HEK293T (cell line): ENCODE data around the gene GIPC1.

ENCODE experiments used
- ARNT ChIP-seq: fragments of 450-650 bp; IDR thresholded peaks from 2 replicates; pipeline ENCODE4 v1.6.1; 2017; ENCODE audit warnings: mild to moderate bottlenecking
- BHLHE40 ChIP-seq: fragments of 450-650 bp; IDR thresholded peaks from 2 replicates; pipeline ENCODE4 v1.6.1; 2016; ENCODE audit warnings: mild to moderate bottlenecking, moderate library complexity, borderline replicate concordance
- CTBP1 ChIP-seq: fragments of 450-650 bp; IDR thresholded peaks from 2 replicates; pipeline ENCODE4 v1.6.1; 2016; ENCODE audit warnings: borderline replicate concordance
- ELF4 ChIP-seq: fragments of 450-650 bp; IDR thresholded peaks from 2 replicates; pipeline ENCODE4 v1.6.1; 2017; ENCODE audit warnings: antibody characterized with exemption
- FOXA1 ChIP-seq: fragments of 450-650 bp; IDR thresholded peaks from 2 replicates; pipeline ENCODE4 v1.6.1; 2016; ENCODE audit warnings: mild to moderate bottlenecking
- FOXK2 ChIP-seq: fragments of 450-650 bp; IDR thresholded peaks from 2 replicates; pipeline ENCODE4 v1.6.1; 2016; ENCODE audit warnings: mild to moderate bottlenecking
- FOXM1 ChIP-seq: fragments of 450-650 bp; IDR thresholded peaks from 2 replicates; pipeline ENCODE4 v1.6.1; 2017; ENCODE audit warnings: mild to moderate bottlenecking, borderline replicate concordance
- HDGF ChIP-seq: fragments of 450-650 bp; IDR thresholded peaks from 2 replicates; pipeline ENCODE4 v1.6.1; 2017; ENCODE audit warnings: antibody characterized with exemption, borderline replicate concordance
- LEF1 ChIP-seq: fragments of 450-650 bp; IDR thresholded peaks from 2 replicates; pipeline ENCODE4 v1.6.1; 2017; ENCODE audit warnings: mild to moderate bottlenecking, borderline replicate concordance
- NFRKB ChIP-seq: fragments of 450-650 bp; IDR thresholded peaks from 2 replicates; pipeline ENCODE4 v1.6.1; 2016; ENCODE audit warnings: mild to moderate bottlenecking, moderate library complexity
- SP1 ChIP-seq: fragments of 450-650 bp; IDR thresholded peaks from 2 replicates; pipeline ENCODE4 v1.6.1; 2017
- SUZ12 ChIP-seq: fragments of 450-650 bp; IDR thresholded peaks from 2 replicates; pipeline ENCODE4 v1.6.1; 2016; ENCODE audit warnings: mild to moderate bottlenecking
- TARDBP ChIP-seq: fragments of 450-650 bp; IDR thresholded peaks from 2 replicates; pipeline ENCODE4 v1.6.1; 2016
- TF ChIP-seq, protein P1 (sequence below): fragments of 450-650 bp; IDR thresholded peaks from 2 replicates; pipeline ENCODE4 v1.6.1; 2016

DNA sequence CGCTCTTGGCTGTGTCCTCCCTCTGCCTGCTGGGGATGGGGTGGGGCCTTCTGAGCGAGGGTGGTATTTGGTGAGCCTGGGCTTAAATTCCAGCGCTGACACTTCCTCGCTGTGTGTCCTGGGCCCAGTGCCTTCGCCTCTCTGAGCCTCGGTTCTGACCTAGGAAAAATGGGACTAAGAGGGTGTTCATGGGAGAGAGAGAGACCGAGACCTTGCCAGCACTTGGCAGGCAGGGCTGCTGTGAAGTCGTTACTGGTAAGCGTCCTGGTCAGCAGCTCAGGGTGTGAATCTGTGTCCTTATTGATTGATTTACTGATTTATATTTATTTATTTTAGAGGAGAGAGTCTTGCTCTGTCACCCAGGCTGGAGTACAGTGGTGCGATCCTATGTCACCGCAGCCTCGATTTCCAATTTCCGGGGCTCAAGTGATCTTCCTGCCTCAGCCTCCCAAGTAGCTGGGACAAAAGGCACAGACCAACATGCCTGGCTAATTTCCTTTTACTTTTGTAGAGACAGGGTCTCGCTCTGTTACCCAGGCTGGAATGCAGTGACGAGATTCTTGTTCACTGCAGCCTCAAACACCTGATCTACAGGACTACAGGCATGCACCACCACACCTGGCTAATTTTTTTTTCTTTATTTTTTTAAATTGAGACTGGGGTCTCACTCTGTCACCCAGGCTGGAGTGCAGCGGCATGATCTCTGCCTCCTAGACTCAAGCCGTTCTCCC lies 60.4 kb downstream of the GIPC1 start:
- no peak for TF ChIP-seq ELF4
- no peak for TF ChIP-seq SP1
- TF ChIP-seq, protein P1, sequence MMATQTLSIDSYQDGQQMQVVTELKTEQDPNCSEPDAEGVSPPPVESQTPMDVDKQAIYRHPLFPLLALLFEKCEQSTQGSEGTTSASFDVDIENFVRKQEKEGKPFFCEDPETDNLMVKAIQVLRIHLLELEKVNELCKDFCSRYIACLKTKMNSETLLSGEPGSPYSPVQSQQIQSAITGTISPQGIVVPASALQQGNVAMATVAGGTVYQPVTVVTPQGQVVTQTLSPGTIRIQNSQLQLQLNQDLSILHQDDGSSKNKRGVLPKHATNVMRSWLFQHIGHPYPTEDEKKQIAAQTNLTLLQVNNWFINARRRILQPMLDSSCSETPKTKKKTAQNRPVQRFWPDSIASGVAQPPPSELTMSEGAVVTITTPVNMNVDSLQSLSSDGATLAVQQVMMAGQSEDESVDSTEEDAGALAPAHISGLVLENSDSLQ, result no peak
- TF ChIP-seq TARDBP, result no peak
- no peak for TF ChIP-seq ARNT
- no peak for TF ChIP-seq NFRKB
- no peak for TF ChIP-seq FOXA1
- TF ChIP-seq SUZ12, result no peak
- no peak for TF ChIP-seq FOXK2
- TF ChIP-seq HDGF, result no peak
- TF ChIP-seq CTBP1, result no peak
- no peak for TF ChIP-seq BHLHE40
- no peak for TF ChIP-seq FOXM1
- no peak for TF ChIP-seq LEF1
